H1 (cell line): ENCODE measurements around the gene SMAP2. TPM values are rescaled to one million over a fixed set of nuclear protein-coding genes. Genes with fewer than 3 reads are reported as not detected.

ENCODE experiments used
- CBX5 ChIP-seq: fragments of 300-800, 300-1000 bp; sonication (generic); IDR thresholded peaks from 2 replicates; pipeline ENCODE4 v1.7.1; 2016; ENCODE audit warnings: antibody characterized with exemption, low read length, low read depth
- CBX8 ChIP-seq: fragments of 300-800, 300-1000 bp; sonication (generic); IDR thresholded peaks from 2 replicates; pipeline ENCODE4 v1.7.1; 2016; ENCODE audit warnings: low read depth, low read length, borderline replicate concordance
- CHD1 ChIP-seq: IDR thresholded peaks from 2 replicates; pipeline ENCODE4 v1.6.1; 2012; ENCODE audit warnings: low read depth, low read length, improper control_type of control experiment
- CTCF ChIP-seq, 3 experiments: IDR thresholded peaks; 1 replicate in 2 of 3; 2 replicates in 1 of 3; pipeline versions ENCODE4 v1.5.1 to v1.6.1; 2011; ENCODE audit warnings: low read length in 3 of 3, mild to moderate bottlenecking in 3 of 3, inconsistent platforms in 2 of 3, low read depth in 1 of 3, moderate library complexity in 1 of 3; ENCODE audit not compliant: insufficient read depth in 1 of 3; ENCODE audit errors: control extremely low read depth in 1 of 3
- HDAC6 ChIP-seq: IDR thresholded peaks from one replicate; pipeline ENCODE4 v1.7.1; 2012; ENCODE audit warnings: low read depth, mild to moderate bottlenecking, inconsistent platforms, low read length, moderate library complexity
- KDM4A ChIP-seq: IDR thresholded peaks from one replicate; pipeline ENCODE4 v1.7.1; 2012; ENCODE audit warnings: low read depth, mild to moderate bottlenecking, moderate library complexity, low read length, inconsistent platforms; ENCODE audit not compliant: severe bottlenecking
- RFX5 ChIP-seq: IDR thresholded peaks from 2 replicates; pipeline ENCODE4 v1.6.1; 2011; ENCODE audit warnings: low read depth, low read length, improper control_type of control experiment, borderline replicate concordance
- RNF2 ChIP-seq: fragments of 200-900, 300-1000 bp; sonication (generic); IDR thresholded peaks from 2 replicates; pipeline ENCODE4 v1.7.1; 2016; ENCODE audit warnings: borderline replicate concordance, low read depth, mild to moderate bottlenecking, antibody characterized with exemption, low read length; ENCODE audit not compliant: poor library complexity, severe bottlenecking; ENCODE audit errors: missing control alignments
- SUZ12 ChIP-seq: fragments of 200-600 bp; sonication (generic); IDR thresholded peaks from 2 replicates; pipeline ENCODE4 v1.6.1; 2012; ENCODE audit warnings: mild to moderate bottlenecking, inconsistent platforms, low read length, moderate library complexity, mixed read lengths
- polyA plus RNA-seq, 7 experiments: library from polyadenylated mRNA; depleted of rRNA in 3 of 7; stranded (reverse) in 5 of 7; unstranded in 2 of 7; fragments of >200 nt in 5 of 7; fragments of 200-250 nt in 2 of 7; gene quantifications; 1 replicate in 5 of 7; 2 replicates in 1 of 7; 4 replicates in 1 of 7; pipeline versions ENCODE4 v1.2.1 to v1.2.3, GENCODE V29; 2011 to 2013; ENCODE audit warnings: missing spikeins in 2 of 7, mixed read lengths in 2 of 7
- total RNA-seq: library from RNA; stranded (reverse); fragmentation: NEBNext Ultra II Directional; extraction: Animal tissue kit (Norgen Biotek cat#: 25700); gene quantifications from 2 replicates; pipeline ENCODE4 v1.2.1, GENCODE V29; 2021

The SMAP2 gene
- total and polyA plus RNA-seq, 2 of the 8 experiments (the other 6 are each of a cell fraction or from before 2014, with no cell fraction given), result 4.3 to 5.5 TPM

- TF ChIP-seq CTCF (IDR thresholded peaks at IDR 0.05; ENCODE audit: control extremely low read depth in 1 of 3, insufficient read depth in 1 of 3, low read depth in 1 of 3, low read length in 3 of 3) (no peak), CHD1 (no peak), RFX5 (no peak), CBX8 (no peak), KDM4A (no peak), RNF2 (no peak), CBX5 (no peak), HDAC6 (no peak), SUZ12 (no peak)
These were observed 59.3 kb downstream of the SMAP2 start (continued) for GRCh38 chr1:40432644-40433390.
